GM21360 (cell line): ENCODE results near the gene COL28A1.
"Not testable (repeated sequence)": the region's sequence is repeated elsewhere in the genome, so short reads cannot be mapped to it uniquely, and the experiment has no call there.

ENCODE experiments used
- ATAC-seq: cut with Tn5 transposase; IDR thresholded peaks from one replicate; pipeline ENCODE4 v1.9.1; 2021; ENCODE audit warnings: mild to moderate bottlenecking, moderate library complexity; ENCODE audit not compliant: unreplicated experiment

COL28A1 gene

GRCh38 chr7:7562736-7563135 is 27.1 kb upstream of the COL28A1 start:
- ATAC-seq = no peak

GRCh38 chr7:7561591-7561990 is 25.9 kb upstream of the COL28A1 start:
- ATAC-seq = not testable (repeated sequence)

GRCh38 chr7:7557252-7557651 is 21.6 kb upstream of the COL28A1 start:
- no peak for ATAC-seq

GRCh38 chr7:7556852-7557251 is 21.2 kb upstream of the COL28A1 start:
- ATAC-seq = no peak

- ATAC-seq = no peak
Measured at GRCh38 chr7:7554649-7555575, 19.2 kb upstream of the COL28A1 start.

- ATAC-seq = no peak
Measured at GRCh38 chr7:7554021-7554432, 18.4 kb upstream of the COL28A1 start.

GRCh38 chr7:7553386-7553785 is 17.7 kb upstream of the COL28A1 start:
- ATAC-seq = no peak

- ATAC-seq = no peak
Measured at GRCh38 chr7:7552199-7552598, 16.5 kb upstream of the COL28A1 start.

- ATAC-seq = no peak
Measured at GRCh38 chr7:7550663-7551062, 15.0 kb upstream of the COL28A1 start.

GRCh38 chr7:7548407-7548806 is 12.7 kb upstream of the COL28A1 start:
- ATAC-seq = no peak

GRCh38 chr7:7542251-7542835 is 6.7 kb upstream of the COL28A1 start:
- ATAC-seq = no peak

- ATAC-seq = no peak
Measured at GRCh38 chr7:7539711-7540110, 4.0 kb upstream of the COL28A1 start.

- no peak for ATAC-seq
Measured at GRCh38 chr7:7539152-7539551, 3.5 kb upstream of the COL28A1 start.

GRCh38 chr7:7537711-7538110 is 2.0 kb upstream of the COL28A1 start:
- ATAC-seq = no peak

GRCh38 chr7:7536396-7537019 is 835 bp upstream of the COL28A1 start:
- ATAC-seq = no peak

- ATAC-seq = no peak
Measured at GRCh38 chr7:7533831-7534430, 1.7 kb downstream of the COL28A1 start.

- ATAC-seq = no peak
Measured at GRCh38 chr7:7529328-7529727, 6.3 kb downstream of the COL28A1 start.

- no peak for ATAC-seq
Measured at GRCh38 chr7:7527047-7527446, 8.6 kb downstream of the COL28A1 start.

GRCh38 chr7:7526006-7526405 is 9.7 kb downstream of the COL28A1 start:
- no peak for ATAC-seq

- ATAC-seq = no peak
Measured at GRCh38 chr7:7524121-7524520, 11.6 kb downstream of the COL28A1 start.

- no peak for ATAC-seq
Measured at GRCh38 chr7:7522421-7522820, 13.3 kb downstream of the COL28A1 start.
